GM19099 (cell line): ENCODE results near the gene MIPOL1.

Experiments
- POLR2A ChIP-seq: IDR thresholded peaks from 3 replicates; pipeline ENCODE4 v1.6.1; 2011; ENCODE audit warnings: low read depth; ENCODE audit not compliant: insufficient read length; ENCODE audit errors: extremely low read depth

MIPOL1 gene

GRCh38 chr14:37268788-37269187 is 71.1 kb downstream of the MIPOL1 start:
- TF ChIP-seq POLR2A = no peak

- no peak for TF ChIP-seq POLR2A
These were observed 72.9 kb downstream of the MIPOL1 start for GRCh38 chr14:37270629-37271028.

GRCh38 chr14:37272569-37272968 is 74.8 kb downstream of the MIPOL1 start:
- no peak for TF ChIP-seq POLR2A

GRCh38 chr14:37274652-37275051 is 76.9 kb downstream of the MIPOL1 start:
- no peak for TF ChIP-seq POLR2A

- TF ChIP-seq POLR2A = no peak
These were observed 78.2 kb downstream of the MIPOL1 start for GRCh38 chr14:37275963-37276362.

- TF ChIP-seq POLR2A = no peak
These were observed 81.2 kb downstream of the MIPOL1 start for GRCh38 chr14:37278636-37279538.

- no peak for TF ChIP-seq POLR2A
These were observed 82.1 kb downstream of the MIPOL1 start for GRCh38 chr14:37279818-37280217.

GRCh38 chr14:37284760-37285159 is 87.0 kb downstream of the MIPOL1 start:
- no peak for TF ChIP-seq POLR2A

GRCh38 chr14:37285220-37285619 is 87.5 kb downstream of the MIPOL1 start:
- TF ChIP-seq POLR2A = no peak

- TF ChIP-seq POLR2A = no peak
These were observed 92.0 kb downstream of the MIPOL1 start for GRCh38 chr14:37289688-37290087.

- no peak for TF ChIP-seq POLR2A
These were observed 113.5 kb downstream of the MIPOL1 start for GRCh38 chr14:37311252-37311651.

- no peak for TF ChIP-seq POLR2A
These were observed 121.2 kb downstream of the MIPOL1 start for GRCh38 chr14:37318938-37319337.

- TF ChIP-seq POLR2A = no peak
These were observed 122.4 kb downstream of the MIPOL1 start for GRCh38 chr14:37320106-37320505.

GRCh38 chr14:37325332-37325731 is 127.6 kb downstream of the MIPOL1 start:
- no peak for TF ChIP-seq POLR2A

- no peak for TF ChIP-seq POLR2A
These were observed 128.7 kb downstream of the MIPOL1 start for GRCh38 chr14:37326434-37326833.

GRCh38 chr14:37328673-37329072 is 130.9 kb downstream of the MIPOL1 start:
- TF ChIP-seq POLR2A = no peak
